Stomach (tissue), 9 donors: Measurements from ENCODE around the gene TANC1. TPM values are rescaled to one million over a fixed set of nuclear protein-coding genes. Genes with fewer than 3 reads are reported as not detected.

Experiments used
- DNase-seq, 2 donors: peaks; one replicate each; pipeline versions ENCODE4 v3.0.0 to v3.0.0-alpha.2; 2013 to 2019
- H3K27ac ChIP-seq, 5 donors: fragments of 200-600 bp in 4 of 5; sonication (generic) in 4 of 5; one replicate each; pipeline ENCODE4 v1.5.1; 2013 to 2019; ENCODE audit warnings: mild to moderate bottlenecking in 1 of 5, moderate library complexity in 1 of 5
- H3K27me3 ChIP-seq, 3 donors: fragments of 200-600 bp; sonication (generic); one replicate each; pipeline ENCODE4 v1.5.1; 2017 to 2019; ENCODE audit warnings: mixed run types in 1 of 3
- H3K36me3 ChIP-seq, 4 donors: fragments of 200-600 bp; sonication (generic); 1 replicate in 3 of 4; 2 replicates in 1 of 4; pipeline ENCODE4 v1.5.1; 2016 to 2019
- H3K4me1 ChIP-seq, 4 donors: fragments of 200-600 bp; sonication (generic); one replicate each; pipeline ENCODE4 v1.5.1; 2016 to 2019
- H3K4me3 ChIP-seq, 4 donors: fragments of 200-600 bp; sonication (generic) in 3 of 4; one replicate each; pipeline ENCODE4 v1.5.1; 2016 to 2019; ENCODE audit warnings: mild to moderate bottlenecking in 1 of 4
- H3K9me3 ChIP-seq, 4 donors: fragments of 200-600 bp; sonication (generic); one replicate each; pipeline ENCODE4 v1.5.1; 2016 to 2019
- CTCF ChIP-seq, 7 experiments: fragments of 450-650 bp in 4 of 7; fragments of 200-600 bp in 3 of 7; sonication (generic) in 3 of 7; IDR thresholded peaks; one replicate each; pipeline ENCODE4 v1.5.1; 2016 to 2019; ENCODE audit warnings: antibody characterized with exemption in 7 of 7, control low read depth in 2 of 7, mild to moderate bottlenecking in 1 of 7
- EP300 ChIP-seq: sonication (generic); formaldehyde crosslinking; IDR thresholded peaks from one replicate; pipeline ENCODE4 v1.6.1; 2017; ENCODE audit warnings: antibody characterized with exemption
- POLR2A ChIP-seq, 4 donors: fragments of 450-650 bp; IDR thresholded peaks; one replicate each; pipeline ENCODE4 v1.6.1; 2016; ENCODE audit warnings: antibody characterized with exemption in 4 of 4, control low read depth in 2 of 4, mild to moderate bottlenecking in 1 of 4, moderate library complexity in 1 of 4
- POLR2AphosphoS5 ChIP-seq, 3 donors: sonication (generic); formaldehyde crosslinking; IDR thresholded peaks; one replicate each; pipeline ENCODE4 v1.6.1; 2016; ENCODE audit warnings: antibody characterized with exemption in 3 of 3
- WGBS, 5 donors: extraction: QIAGEN DNeasy Blood & Tissue Kit in 3 of 5; methylation state at CpG; one replicate each; pipeline versions ENCODE4 v1.1.5 to v1.1.7; 2013 to 2018; 5-methylcytosine and 5-hydroxymethylcytosine counted together
- intact Hi-C: fragments of 100-400 bp; cut with DNase I; formaldehyde crosslinking; loops from one replicate; pipeline ENCODE4 v1.15.1; 2023; ENCODE audit warnings: low total_unique reads
- polyA plus RNA-seq, 3 donors: library from polyadenylated mRNA; stranded (reverse); fragments of 200-250 nt; gene quantifications; one replicate each; pipeline ENCODE4 v1.2.3, GENCODE V29; 2013
- total RNA-seq, 5 donors: library from RNA; depleted of rRNA; stranded (reverse); fragments of >200 nt; gene quantifications; one replicate each; pipeline versions ENCODE4 v1.1.0 to v1.2.3, GENCODE V29; 2014 to 2016
- donor health status: healthy with polysubstance abuse.
- donor health status: Bipolar disorder and iron deficiency.
- donor health status: healthy.

TANC1 gene
- total and polyA plus RNA-seq, 8 donors = 4.9 to 59.7 (median 37.7) TPM

DNA sequence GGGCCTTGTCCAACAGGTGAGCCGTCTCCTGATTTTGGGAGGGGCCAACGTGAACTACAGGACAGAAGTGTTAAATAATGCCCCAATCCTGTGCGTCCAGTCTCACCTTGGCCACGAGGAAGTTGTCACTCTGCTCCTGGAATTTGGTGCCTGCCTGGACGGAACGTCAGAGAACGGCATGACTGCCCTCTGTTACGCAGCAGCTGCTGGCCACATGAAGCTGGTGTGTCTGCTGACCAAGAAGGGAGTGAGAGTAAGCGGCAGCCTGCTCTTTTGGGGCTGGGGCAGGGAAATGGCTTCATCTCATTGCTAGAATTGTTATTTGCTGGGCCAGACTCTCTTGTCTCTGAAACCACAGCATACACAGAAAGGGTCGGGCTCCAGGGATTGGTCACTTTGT is 225.8 kb downstream of the TANC1 start:
- intact Hi-C loops = no loop called here

GRCh38 chr2:159195697-159196096 is 227.3 kb downstream of the TANC1 start:
- intact Hi-C loops = no loop called here
- WGBS, 5 donors = 91 to 98% (median 96%) methylated on average over 5 to 6 of the region's 6 CpGs

More for the DNA sequence above, 225.8 kb downstream of the TANC1 start:
- H3K4me3 ChIP-seq = no peak overlapping the region
- H3K4me1 ChIP-seq = peaks cover 0 to under 1% (median 0%) of the 10 kb centered on the region in 4 donors
- H3K9me3 ChIP-seq = no peaks in the 10 kb centered on the region
- H3K27me3 ChIP-seq = no peaks in the 10 kb centered on the region
- WGBS, 5 donors = 85 to 95% (median 89%) methylated on average over 10 of the region's 10 CpGs
- no peak for DNase-seq
- no peak overlapping the region for H3K27ac ChIP-seq
- no peak for TF ChIP-seq CTCF (IDR thresholded peaks at IDR 0.05)
- TF ChIP-seq EP300 = no peak
- TF ChIP-seq POLR2A (IDR thresholded peaks at IDR 0.05) = no peak
- no peak for TF ChIP-seq POLR2AphosphoS5 (IDR thresholded peaks at IDR 0.05)
- peaks cover 17 to 94% (median 82%) of the 10 kb centered on the region in 4 donors for H3K36me3 ChIP-seq

GRCh38 chr2:159196393-159196925 is 228.0 kb downstream of the TANC1 start:
- Histone ChIP-seq H3K4me1 (peaks cover 1 to 22% (median 7%) of the 10 kb centered on the region in 4 donors), H3K36me3 (peaks cover 20 to 92% (median 74%) of the 10 kb centered on the region in 4 donors), H3K27me3 (no peaks in the 10 kb centered on the region), H3K27ac (no peak overlapping the region), H3K4me3 (no peak overlapping the region), H3K9me3 (no peaks in the 10 kb centered on the region)
- WGBS, 5 donors = 83 to 96% (median 93%) methylated on average over 3 to 14 of the region's 14 CpGs
- TF ChIP-seq POLR2A (IDR thresholded peaks at IDR 0.05) (no peak), EP300 (no peak), POLR2AphosphoS5 (IDR thresholded peaks at IDR 0.05) (no peak), CTCF (IDR thresholded peaks at IDR 0.05) (no peak)
- intact Hi-C loops = no loop called here
- no peak for DNase-seq

More at GRCh38 chr2:159195697-159196096, 227.3 kb downstream of the TANC1 start:
- Histone ChIP-seq H3K27me3 (no peaks in the 10 kb centered on the region), H3K4me1 (peaks cover 0 to 15% (median under 1%) of the 10 kb centered on the region in 4 donors), H3K4me3 (no peak overlapping the region), H3K27ac (no peak overlapping the region), H3K36me3 (peaks cover 20 to 95% (median 78%) of the 10 kb centered on the region in 4 donors), H3K9me3 (no peaks in the 10 kb centered on the region)
- DNase-seq = no peak
- no peak for TF ChIP-seq EP300
- TF ChIP-seq CTCF (IDR thresholded peaks at IDR 0.05) = no peak
- TF ChIP-seq POLR2A (IDR thresholded peaks at IDR 0.05) = no peak
- TF ChIP-seq POLR2AphosphoS5 (IDR thresholded peaks at IDR 0.05) = no peak

DNA sequence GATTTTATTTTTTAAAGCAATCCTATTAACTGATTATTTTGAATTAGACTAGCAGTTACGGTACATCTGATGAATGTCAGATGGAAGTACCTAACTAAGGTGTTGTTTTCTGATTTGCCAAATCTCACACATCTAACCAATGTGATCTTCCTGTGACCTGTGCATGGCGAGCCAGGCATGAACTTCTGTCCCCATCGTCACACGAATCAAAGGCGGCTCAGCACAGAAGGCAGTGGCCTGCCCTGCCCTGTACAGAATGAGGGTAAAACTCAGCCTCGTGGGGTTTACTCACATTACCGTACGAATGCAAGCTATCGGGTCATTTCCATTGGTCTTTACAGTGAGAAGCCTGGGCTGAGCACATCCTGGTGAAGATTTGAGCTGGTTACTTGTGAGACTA is 230.8 kb downstream of the TANC1 start:
- TF ChIP-seq POLR2AphosphoS5 (IDR thresholded peaks at IDR 0.05) (no peak), CTCF (IDR thresholded peaks at IDR 0.05) (no peak), EP300 (no peak), POLR2A (IDR thresholded peaks at IDR 0.05) (no peak)
- no peak overlapping the region for H3K4me3 ChIP-seq
- WGBS, 5 donors = 88 to 96% (median 92%) methylated on average over 9 of the region's 9 CpGs
- H3K27ac ChIP-seq = no peak overlapping the region
- no peak for DNase-seq
- no peaks in the 10 kb centered on the region for H3K9me3 ChIP-seq
- H3K4me1 ChIP-seq = peaks cover 8 to 41% (median 15%) of the 10 kb centered on the region in 4 donors
- H3K36me3 ChIP-seq = peaks cover 20 to 69% (median 59%) of the 10 kb centered on the region in 4 donors
- no peaks in the 10 kb centered on the region for H3K27me3 ChIP-seq
- intact Hi-C loops = no loop called here
